ENCODE measurements around the gene IL4I1. TPM values are rescaled to one million over a fixed set of nuclear protein-coding genes. Genes with fewer than 3 reads are reported as not detected.

Gene IL4I1
- total and polyA plus RNA-seq, 2 of the 8 experiments (the other 6 are each of a cell fraction or from before 2014, with no cell fraction given): 0.41 to 0.76 TPM

- Histone ChIP-seq H4K5ac (ENCODE audit: insufficient read length, low read depth, low read length) (peak within 1 kb of the TSS; percentile 90), H2BK120ac (replicated peaks; ENCODE audit: low read depth, low read length) (peak within 1 kb of the TSS; percentile 65), H3K23ac (ENCODE audit: insufficient read length) (no peak within 1 kb of the TSS), H3K4me1 (replicated peaks in 1 of 4; ENCODE audit: control insufficient read depth in 3 of 4, insufficient read depth in 4 of 4, low read length in 3 of 4) (peaks cover 0 to 15% (median 6%) of the 10 kb centered on the region in 4 experiments; a peak in 5 of 7 replicates), H3K4me2 (ENCODE audit: insufficient read depth in 1 of 2, low read depth in 2 of 2, low read length in 2 of 2) (peak within 1 kb of the TSS; percentile 77 to 93), H3K4me3 (ENCODE audit: extremely low read depth in 1 of 4, insufficient read depth in 2 of 4, low read depth in 3 of 4, low read length in 4 of 4) (peak within 1 kb of the TSS; percentile 68 to 96 (median 90)), H3K4ac (replicated peaks; ENCODE audit: insufficient read length, low read depth, low read length) (peak within 1 kb of the TSS; percentile 88), H2AK5ac (ENCODE audit: low read depth, low read length) (peak within 1 kb of the TSS; percentile 93; the same call in 1 of the 2 replicates), H2AFZ (ENCODE audit: low read length) (no peak within 1 kb of the TSS; the same call in 1 of the 2 replicates), H3K27ac (ENCODE audit: low read depth, low read length) (peak within 1 kb of the TSS; percentile 70), H3K27me3 (replicated peaks in 1 of 4; ENCODE audit: control insufficient read depth in 3 of 4, extremely low read depth in 1 of 4, insufficient read depth in 3 of 4, low read length in 3 of 4) (no peaks in the 10 kb centered on the region), H2BK15ac (ENCODE audit: low read length) (peak within 1 kb of the TSS; percentile 95; the same call in 1 of the 2 replicates), H3K23me2 (ENCODE audit: low read depth, low read length) (peaks cover 15% of the 10 kb centered on the region), H3K14ac (ENCODE audit: insufficient read length) (no peak within 1 kb of the TSS), H3K56ac (replicated peaks; ENCODE audit: insufficient read length, low read depth, low read length) (peak within 1 kb of the TSS; percentile 83), H2BK5ac (ENCODE audit: low read depth, low read length) (peak within 1 kb of the TSS; percentile 95), H2BK20ac (ENCODE audit: low read length) (no peak within 1 kb of the TSS), H3K79me1 (ENCODE audit: low read depth, low read length) (peaks cover 15% of the 10 kb centered on the region), H2BK12ac (ENCODE audit: low read depth, low read length) (peak within 1 kb of the TSS; percentile 68; the same call in 1 of the 2 replicates), H3K9ac (replicated peaks in 1 of 4; ENCODE audit: extremely low read depth in 1 of 4, low read depth in 3 of 4, low read length in 3 of 4) (peak within 1 kb of the TSS; percentile 80 to 93 (median 84)), H4K20me1 (replicated peaks in 1 of 2; ENCODE audit: control insufficient read depth in 1 of 2, insufficient read depth in 2 of 2, low read length in 2 of 2) (peaks cover 9 to 18% of the 10 kb centered on the region in 2 experiments), H4K8ac (ENCODE audit: extremely low read depth, insufficient read depth, low read length) (peak within 1 kb of the TSS; percentile 97), H3K18ac (ENCODE audit: extremely low read depth, low read length) (peak within 1 kb of the TSS; percentile 98), H3K36me3 (ENCODE audit: control insufficient read depth in 2 of 4, insufficient read depth in 4 of 4, low read length in 3 of 4) (peaks cover 13 to 22% (median 19%) of the 10 kb centered on the region in 4 experiments), H3K9me3 (ENCODE audit: insufficient read depth in 2 of 2, low read depth in 1 of 2, low read length in 1 of 2) (no peaks in the 10 kb centered on the region), H3K79me2 (ENCODE audit: control insufficient read depth in 1 of 2, insufficient read depth in 2 of 2, low read length in 2 of 2) (peaks cover 0 to 27% of the 10 kb centered on the region in 2 experiments; a peak in 2 of 4 replicates), H4K91ac (replicated peaks; ENCODE audit: insufficient read length, low read length) (peak within 1 kb of the TSS; percentile 97)
- peak in 1 of 2 experiments; percentile 93 for DNase-seq (ENCODE audit: low read depth in 1 of 2, low spot score in 2 of 2)
- ChIA-PET POLR2A (ENCODE audit: partially characterized antibody) (interaction anchor here (0.7 to 12.4 kb wide), 12 partner anchors 10 to 191 kb away, joined by 3 to 247 read pairs (median 5); partner anchors contain the start of genes AKT1S1, ATF5, FUZ and NUP62), CTCF (ENCODE audit: partially characterized antibody) (interaction anchor here (0.6 kb wide), 1 partner anchor 32 kb away, joined by 3 read pairs; no protein-coding TSS in a partner anchor)
- FAIRE-seq: no peak
- 1% methylated on average over 45 of the region's 65 CpGs; no CpG with 5 or more reads in 1 of the 2 experiments for WGBS, 2 experiments (ENCODE audit: extremely low coverage in 1 of 2, insufficient coverage in 1 of 2, insufficient read length in 1 of 2, insufficient replicate concordance in 2 of 2, low coverage in 1 of 2, low lambda C conversion rate in 2 of 2, missing lambda C conversion rate in 1 of 2)
- TF ChIP-seq SIRT6 (IDR thresholded peaks at IDR 0.05; ENCODE audit: low read length) (no peak), JUND (IDR thresholded peaks at IDR 0.05; ENCODE audit: low read length) (no peak), RXRA (IDR thresholded peaks at IDR 0.05; ENCODE audit: insufficient read depth, low read depth, low read length) (no peak), HDAC2 (IDR thresholded peaks at IDR 0.05; ENCODE audit: borderline replicate concordance in 1 of 2, low read depth in 2 of 2, low read length in 2 of 2) (peak; percentile 82 to 96; a peak in 2 of 4 replicates), SRF (IDR thresholded peaks at IDR 0.05; ENCODE audit: low read depth, low read length) (no peak), NRF1 (IDR thresholded peaks at IDR 0.05; ENCODE audit: low read depth, low read length) (no peak), KDM5A (IDR thresholded peaks at IDR 0.05; ENCODE audit: low read length) (0 out of 2 replicates have a peak, but pooled peaks have one; percentile 38), CHD2 (IDR thresholded peaks at IDR 0.05; ENCODE audit: low read length) (peak; percentile 45; the same call in 1 of the 2 replicates), CBX8 (IDR thresholded peaks at IDR 0.05; ENCODE audit: borderline replicate concordance, low read depth, low read length) (no peak), SAP30 (IDR thresholded peaks at IDR 0.05; ENCODE audit: insufficient read depth, insufficient replicate concordance, low read length) (no peak)
Measured at GRCh38 chr19:49866933-49867782, 29.5 kb downstream of the IL4I1 start, which contains the start of gene PNKP. Gene PNKP (minus strand): TSS chr19:49867576. CDS start chr19:49867204, 372 bp downstream.

All from H1 (cell line).